ENCODE data around the gene DGKE. TPM values are rescaled to one million over a fixed set of nuclear protein-coding genes. Genes with fewer than 3 reads are reported as not detected.
A peak's percentile ranks its signal among the peaks of the same experiment; 100 is the strongest.

DGKE gene
- total RNA-seq, 1 donor from 2014 or later, result 12.7 TPM

- TF ChIP-seq, protein P1, sequence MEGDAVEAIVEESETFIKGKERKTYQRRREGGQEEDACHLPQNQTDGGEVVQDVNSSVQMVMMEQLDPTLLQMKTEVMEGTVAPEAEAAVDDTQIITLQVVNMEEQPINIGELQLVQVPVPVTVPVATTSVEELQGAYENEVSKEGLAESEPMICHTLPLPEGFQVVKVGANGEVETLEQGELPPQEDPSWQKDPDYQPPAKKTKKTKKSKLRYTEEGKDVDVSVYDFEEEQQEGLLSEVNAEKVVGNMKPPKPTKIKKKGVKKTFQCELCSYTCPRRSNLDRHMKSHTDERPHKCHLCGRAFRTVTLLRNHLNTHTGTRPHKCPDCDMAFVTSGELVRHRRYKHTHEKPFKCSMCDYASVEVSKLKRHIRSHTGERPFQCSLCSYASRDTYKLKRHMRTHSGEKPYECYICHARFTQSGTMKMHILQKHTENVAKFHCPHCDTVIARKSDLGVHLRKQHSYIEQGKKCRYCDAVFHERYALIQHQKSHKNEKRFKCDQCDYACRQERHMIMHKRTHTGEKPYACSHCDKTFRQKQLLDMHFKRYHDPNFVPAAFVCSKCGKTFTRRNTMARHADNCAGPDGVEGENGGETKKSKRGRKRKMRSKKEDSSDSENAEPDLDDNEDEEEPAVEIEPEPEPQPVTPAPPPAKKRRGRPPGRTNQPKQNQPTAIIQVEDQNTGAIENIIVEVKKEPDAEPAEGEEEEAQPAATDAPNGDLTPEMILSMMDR (IDR thresholded peaks at IDR 0.05), result no peak
- no peaks in the 10 kb centered on the region for H3K9me3 ChIP-seq
- no peaks in the 10 kb centered on the region for H3K4me1 ChIP-seq
- H3K36me3 ChIP-seq, result no peaks in the 10 kb centered on the region
- DNase-seq (no peak), ATAC-seq (no peak)
- intact Hi-C loops (cut with DNase I), result loop anchor here (10.0 kb wide), 1 partner anchor 125 kb away; no protein-coding TSS in a partner anchor
- no peak overlapping the region for H3K27ac ChIP-seq
- no peaks in the 10 kb centered on the region for H3K27me3 ChIP-seq (ENCODE audit: low read depth)
- H3K4me3 ChIP-seq, result no peak overlapping the region
Measured at GRCh38 chr17:56820207-56820606, 13.7 kb upstream of the DGKE start.

DNA sequence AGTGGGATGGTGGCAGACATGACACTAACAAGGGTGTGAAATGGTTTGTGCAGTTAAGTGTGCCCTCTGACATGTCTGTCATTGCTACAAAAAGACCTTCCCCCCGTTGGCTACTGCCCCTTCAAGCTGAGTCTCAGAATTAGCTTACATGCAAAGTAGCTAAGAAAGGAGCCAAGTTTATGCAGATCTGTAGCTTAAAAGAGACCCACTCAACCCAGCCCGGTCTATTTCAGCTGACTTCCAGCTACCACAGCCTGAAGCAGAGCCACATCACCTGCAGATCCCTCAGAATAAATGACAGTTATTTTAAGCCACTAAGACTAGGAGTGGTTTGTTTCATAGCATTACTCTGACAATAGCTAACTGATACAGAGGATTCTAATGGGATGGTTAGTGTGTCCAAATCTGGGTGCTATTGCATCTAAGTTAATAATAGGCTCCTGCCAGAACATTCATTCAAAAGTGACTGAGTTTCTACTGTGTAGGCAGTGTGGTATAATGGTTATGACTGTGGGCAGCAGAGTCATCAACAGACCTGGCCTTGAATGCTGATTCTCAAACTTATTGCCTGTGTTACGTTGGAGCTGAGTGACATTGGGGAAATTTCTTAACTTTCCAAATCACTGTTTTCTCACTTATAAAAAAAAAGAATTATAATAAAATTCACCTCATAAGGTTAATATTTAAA lies 12.0 kb upstream of the DGKE start:
- H3K27ac ChIP-seq, result peak overlapping the region; percentile 25
- no peak for ATAC-seq

GRCh38 chr17:56822725-56823124 lies 11.2 kb upstream of the DGKE start:
- intact Hi-C loops (cut with DNase I), result loop anchor here (10.0 kb wide), 1 partner anchor 122 kb away; no protein-coding TSS in a partner anchor
- Histone ChIP-seq H3K9me3 (no peaks in the 10 kb centered on the region), H3K4me3 (no peak overlapping the region), H3K27me3 (ENCODE audit: low read depth) (no peaks in the 10 kb centered on the region), H3K36me3 (no peaks in the 10 kb centered on the region), H3K4me1 (no peaks in the 10 kb centered on the region), H3K27ac (peak overlapping the region; percentile 60)
- DNase-seq (no peak), ATAC-seq (no peak)
- TF ChIP-seq, protein P1 (IDR thresholded peaks at IDR 0.05), result no peak

More for the DNA sequence above, 12.0 kb upstream of the DGKE start:
- H3K27me3 ChIP-seq (ENCODE audit: low read depth), result no peaks in the 10 kb centered on the region
- intact Hi-C loops (cut with DNase I), result loop anchor here (10.0 kb wide), 1 partner anchor 123 kb away; no protein-coding TSS in a partner anchor
- no peak for DNase-seq
- H3K9me3 ChIP-seq, result no peaks in the 10 kb centered on the region
- TF ChIP-seq, protein P1 (IDR thresholded peaks at IDR 0.05), result no peak
- no peaks in the 10 kb centered on the region for H3K4me1 ChIP-seq
- H3K4me3 ChIP-seq, result no peak overlapping the region
- H3K36me3 ChIP-seq, result no peaks in the 10 kb centered on the region

- no peak overlapping the region for H3K4me3 ChIP-seq
- intact Hi-C loops (cut with DNase I), result loop anchor here (10.0 kb wide), 1 partner anchor 121 kb away; no protein-coding TSS in a partner anchor
- no peaks in the 10 kb centered on the region for H3K9me3 ChIP-seq
- ATAC-seq, result no peak
- H3K27ac ChIP-seq, result no peak overlapping the region
- no peak for DNase-seq
- H3K36me3 ChIP-seq, result no peaks in the 10 kb centered on the region
- TF ChIP-seq, protein P1 (IDR thresholded peaks at IDR 0.05), result no peak
- no peaks in the 10 kb centered on the region for H3K4me1 ChIP-seq
- no peaks in the 10 kb centered on the region for H3K27me3 ChIP-seq (ENCODE audit: low read depth)
Measured at GRCh38 chr17:56823848-56824247, 10.1 kb upstream of the DGKE start.

DNA sequence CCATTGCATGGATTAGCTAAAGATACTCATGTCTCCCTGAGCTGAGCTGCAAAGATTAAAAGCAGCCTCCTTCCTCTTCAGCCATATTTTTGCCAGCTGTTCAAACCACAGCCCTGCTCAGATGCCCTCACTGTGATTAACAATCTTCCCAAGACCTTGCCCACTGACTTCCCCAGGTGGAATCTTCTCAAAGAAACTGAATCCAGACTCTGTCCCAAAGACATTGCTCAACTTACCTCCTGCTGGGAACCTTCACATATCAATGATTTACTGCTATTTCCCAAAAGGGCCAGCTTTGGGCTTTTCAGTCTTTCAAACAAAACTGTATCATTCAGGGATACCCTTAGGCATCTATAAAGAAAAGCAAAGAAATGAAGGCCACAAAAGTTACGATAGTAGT lies 9.4 kb upstream of the DGKE start:
- ATAC-seq, result no peak
- no peak overlapping the region for H3K27ac ChIP-seq
- no peaks in the 10 kb centered on the region for H3K36me3 ChIP-seq

More for the DNA sequence above, 9.4 kb upstream of the DGKE start:
- TF ChIP-seq, protein P1 (IDR thresholded peaks at IDR 0.05), result no peak
- Histone ChIP-seq H3K4me3 (no peak overlapping the region), H3K27me3 (ENCODE audit: low read depth) (no peaks in the 10 kb centered on the region), H3K9me3 (no peaks in the 10 kb centered on the region), H3K4me1 (no peaks in the 10 kb centered on the region)
- no peak for DNase-seq
- intact Hi-C loops (cut with DNase I), result loop anchor here (10.0 kb wide), 1 partner anchor 120 kb away; no protein-coding TSS in a partner anchor

Data from lower lobe of right lung (tissue), 2 donors.